DOHH2 (cell line): ENCODE data around the gene DOK6.

Source experiments
- CTCF ChIP-seq: fragments of 200-600 bp; sonication (generic); IDR thresholded peaks from one replicate; pipeline ENCODE4 v1.5.1; 2014; ENCODE audit warnings: antibody characterized with exemption, mild to moderate bottlenecking, low read depth, low read length; ENCODE audit not compliant: poor library complexity, severe bottlenecking
- EZH2phosphoT487 ChIP-seq: fragments of 200-600 bp; sonication (generic); IDR thresholded peaks from 2 replicates; pipeline ENCODE4 v1.6.1; 2017; ENCODE audit warnings: borderline replicate concordance, mild to moderate bottlenecking, antibody characterized with exemption, low read length, moderate library complexity, mixed read lengths

DNA sequence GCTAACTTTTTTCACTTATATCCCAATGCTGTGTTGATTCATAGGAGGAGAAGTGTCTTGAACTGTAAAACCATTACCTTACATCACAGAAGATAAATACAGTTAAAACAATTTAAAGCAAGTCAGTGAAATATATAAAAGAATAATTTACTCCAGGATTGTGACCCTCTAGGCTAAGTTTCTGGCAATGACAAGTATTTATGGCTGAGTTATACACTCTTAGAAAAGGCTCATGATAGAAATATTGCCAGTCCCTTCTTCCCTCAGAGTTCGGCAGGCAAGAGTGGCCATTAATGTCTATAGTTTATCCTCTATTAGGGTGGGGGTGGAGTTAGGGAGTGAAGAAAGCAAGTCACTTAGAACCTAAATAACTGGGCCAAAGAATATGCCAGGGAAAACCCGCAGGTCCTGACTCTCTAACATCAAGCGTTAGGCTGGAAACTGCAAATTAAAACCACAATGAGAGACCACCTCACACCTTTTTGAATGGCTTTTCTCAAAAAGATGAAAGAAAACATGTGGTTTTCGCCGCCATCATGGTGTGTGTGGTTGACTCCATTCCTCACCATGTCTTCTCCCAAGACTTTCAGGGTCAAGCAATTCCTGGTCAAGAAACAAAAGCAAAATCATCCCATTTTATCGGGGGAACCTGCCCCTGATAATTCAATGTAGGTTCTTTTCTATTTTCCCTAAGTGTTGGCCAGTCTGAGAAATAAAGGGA, 477.7 kb downstream of the DOK6 start:
- TF ChIP-seq CTCF (no peak), EZH2phosphoT487 (no peak)
